Measurements from ENCODE around the gene MYL4.
A peak's percentile ranks its signal among the peaks of the same experiment; 100 is the strongest.
"Not testable (repeated sequence)": the region's sequence is repeated elsewhere in the genome, so short reads cannot be mapped to it uniquely, and the experiment has no call there.

Gene MYL4

GRCh38 chr17:47221154-47221553, 12.0 kb downstream of the MYL4 start:
- no peak for DNase-seq (ENCODE audit: low read depth)

- no peak for DNase-seq (ENCODE audit: low read depth)
These were observed 12.9 kb downstream of the MYL4 start for GRCh38 chr17:47222047-47222446.

DNA sequence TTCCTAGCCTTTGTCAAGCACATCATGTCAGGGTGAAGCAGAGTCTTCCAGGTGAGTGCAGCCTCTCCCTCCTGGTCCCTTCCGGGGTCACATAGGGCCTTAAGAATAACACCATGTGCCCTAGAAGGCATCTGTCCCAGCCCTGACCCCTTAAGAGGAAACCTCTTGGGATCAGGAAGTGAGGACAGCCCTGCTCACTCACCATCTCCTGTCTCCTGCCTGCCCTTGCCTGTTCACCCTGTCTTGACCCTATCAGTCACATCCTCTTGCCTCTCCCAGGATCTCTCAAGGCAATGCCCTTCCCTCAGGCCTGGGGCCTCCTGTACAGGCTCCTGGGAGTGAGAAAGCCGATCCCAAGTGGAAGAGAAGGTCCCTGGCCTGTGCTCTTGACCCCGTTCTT, 13.9 kb downstream of the MYL4 start:
- no peak for DNase-seq (ENCODE audit: low read depth)

GRCh38 chr17:47223460-47223859, 14.3 kb downstream of the MYL4 start:
- no peak for DNase-seq (ENCODE audit: low read depth)

DNA sequence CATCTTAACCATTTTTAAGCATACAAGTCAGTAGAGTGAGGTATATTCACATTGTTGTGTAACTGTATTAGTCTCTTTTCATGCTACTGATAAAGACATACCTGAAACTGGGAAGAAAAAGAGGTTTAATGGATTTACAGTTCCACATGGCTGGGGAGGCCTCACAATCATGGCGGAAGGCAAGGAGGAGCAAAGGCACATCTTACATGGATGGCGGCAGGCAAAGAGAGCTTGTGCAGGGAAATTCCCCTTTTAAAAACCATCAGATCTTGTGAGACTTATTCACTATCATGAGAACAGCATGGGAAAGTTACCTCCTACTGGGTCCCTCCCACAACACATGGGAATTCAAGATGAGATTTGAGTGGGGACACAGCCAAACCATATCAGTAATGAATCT, 14.9 kb downstream of the MYL4 start:
- not testable (repeated sequence) for DNase-seq (ENCODE audit: low read depth)

DNA sequence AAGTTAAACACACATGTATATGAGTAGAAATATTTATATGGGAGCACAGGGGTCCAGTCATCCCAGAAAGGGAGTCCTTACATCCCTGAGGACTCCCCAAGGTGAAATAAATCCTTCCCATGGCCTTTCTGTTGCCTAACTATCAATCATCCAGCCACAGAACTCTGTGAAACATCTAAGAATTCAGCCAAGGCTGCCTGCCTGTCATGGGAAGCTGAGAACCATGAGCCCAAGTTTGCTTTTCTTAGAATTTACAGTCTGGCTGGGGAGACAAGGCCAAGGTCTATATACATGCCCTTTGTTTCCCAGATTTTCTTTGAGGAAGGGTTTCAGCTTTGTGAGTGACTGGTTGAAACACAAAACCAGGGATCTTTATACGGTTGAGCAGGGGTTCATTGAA, 15.8 kb downstream of the MYL4 start:
- DNase-seq (ENCODE audit: low read depth) = no peak

DNA sequence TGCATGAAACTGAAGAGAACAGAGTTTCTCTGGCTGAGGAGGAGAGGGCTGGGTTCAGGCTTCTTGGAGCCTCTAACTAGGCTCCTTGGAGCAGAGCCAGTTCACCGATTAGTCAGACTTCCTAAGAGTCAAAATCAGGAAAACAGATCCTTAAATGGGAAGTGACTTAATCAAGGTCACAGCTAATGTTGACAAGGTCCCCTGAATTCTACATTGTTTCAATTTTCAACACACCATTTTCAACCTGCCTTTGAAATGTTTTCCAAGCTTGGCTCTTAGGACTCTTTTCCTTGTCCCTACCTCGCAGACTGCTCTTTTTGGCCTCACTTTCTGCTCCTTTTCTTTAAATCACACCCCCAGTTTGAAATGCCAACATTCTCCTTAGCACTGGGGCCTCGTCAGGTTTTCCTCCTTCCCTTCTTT, 16.3 kb downstream of the MYL4 start:
- no peak for DNase-seq (ENCODE audit: low read depth)

- no peak for DNase-seq (ENCODE audit: low read depth)
These were observed 17.0 kb downstream of the MYL4 start for GRCh38 chr17:47225911-47226688.

GRCh38 chr17:47227862-47228261, 18.7 kb downstream of the MYL4 start:
- DNase-seq (ENCODE audit: low read depth) = no peak

DNA sequence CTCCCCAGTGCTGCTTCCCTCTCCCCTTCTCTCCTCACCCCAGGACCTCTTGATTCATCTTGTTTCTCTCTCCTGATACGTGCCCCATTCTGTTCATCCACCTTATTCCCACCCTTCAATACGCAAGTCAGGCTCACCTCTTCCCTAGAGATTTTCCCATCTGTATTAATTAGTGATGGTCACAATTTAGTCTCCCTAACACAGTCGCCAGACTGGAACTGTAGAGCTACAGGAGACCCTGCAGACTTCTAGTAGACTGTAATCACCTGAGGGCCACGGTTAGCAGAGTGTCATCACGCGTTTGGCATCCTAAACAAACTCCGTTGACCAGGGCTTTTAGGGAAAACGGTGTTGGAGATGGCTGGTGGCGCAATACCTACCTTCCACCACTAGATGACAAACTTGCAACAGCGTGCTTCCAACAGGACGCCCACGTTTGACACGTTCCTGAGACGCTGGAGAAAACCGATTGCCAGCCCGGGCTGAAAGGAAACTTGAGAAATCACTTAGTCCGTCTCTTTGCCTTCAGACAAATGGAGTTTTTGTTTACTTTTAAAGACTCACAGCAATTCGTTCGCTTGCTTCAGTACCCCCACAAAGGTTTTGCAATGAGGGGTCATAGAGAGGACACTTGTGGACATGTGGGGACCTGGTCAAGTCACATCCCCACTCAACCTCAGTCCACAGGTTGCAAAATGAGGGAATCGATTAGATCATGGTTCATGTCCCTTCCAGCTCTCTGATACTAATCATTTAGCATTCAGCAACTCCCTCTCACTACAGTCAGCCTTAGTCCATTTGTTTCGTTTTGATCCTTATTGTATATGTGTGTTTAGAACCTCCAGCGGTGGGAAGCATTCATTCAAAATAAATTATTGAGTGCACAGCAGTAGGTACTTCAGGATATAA, 20.6 kb downstream of the MYL4 start:
- peak; percentile 66 for DNase-seq (ENCODE audit: low read depth)

DNA sequence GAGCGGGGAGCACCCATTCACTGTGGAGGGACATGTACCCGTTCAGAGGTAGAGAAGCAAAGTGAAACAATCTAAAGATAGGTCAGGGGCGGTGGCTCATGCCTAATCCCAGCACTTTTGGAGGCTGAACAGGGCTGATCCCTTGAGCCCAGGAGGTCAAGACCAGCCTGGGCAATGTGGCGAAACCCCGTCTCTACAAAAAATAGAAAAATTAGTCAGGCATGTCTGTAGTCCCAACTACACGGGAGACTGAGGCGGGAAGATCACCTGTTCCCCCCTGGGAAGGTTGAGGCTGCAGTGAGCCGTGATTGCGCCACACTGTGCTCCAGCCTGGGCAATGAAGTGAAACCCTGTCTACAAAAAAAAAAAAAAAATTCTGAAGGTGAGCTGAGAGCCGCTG, 21.7 kb downstream of the MYL4 start:
- no peak for DNase-seq (ENCODE audit: low read depth)

DNA sequence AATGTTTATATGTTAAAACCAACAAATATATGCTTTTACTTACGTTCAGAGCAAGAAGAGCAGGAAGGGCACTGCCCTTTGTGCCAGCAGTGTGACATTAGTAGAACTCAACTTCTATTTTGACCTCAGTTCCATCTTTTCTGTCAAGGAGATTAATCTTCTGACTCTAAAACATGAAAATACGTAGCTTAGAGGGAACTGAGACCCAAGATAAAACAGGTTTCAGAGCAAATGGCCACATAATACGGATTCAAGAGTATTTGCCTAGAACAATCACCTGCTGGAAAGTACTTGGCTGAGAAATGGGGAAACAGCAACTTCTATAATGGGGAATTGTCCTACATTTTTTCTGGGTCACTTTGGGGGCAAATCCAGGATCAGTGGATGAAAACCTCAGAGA, 22.2 kb downstream of the MYL4 start:
- no peak for DNase-seq (ENCODE audit: low read depth)

GRCh38 chr17:47231866-47232265, 22.7 kb downstream of the MYL4 start:
- no peak for DNase-seq (ENCODE audit: low read depth)

GRCh38 chr17:47232465-47232864, 23.3 kb downstream of the MYL4 start:
- no peak for DNase-seq (ENCODE audit: low read depth)

GRCh38 chr17:47235506-47235905, 26.4 kb downstream of the MYL4 start:
- no peak for DNase-seq (ENCODE audit: low read depth)

DNA sequence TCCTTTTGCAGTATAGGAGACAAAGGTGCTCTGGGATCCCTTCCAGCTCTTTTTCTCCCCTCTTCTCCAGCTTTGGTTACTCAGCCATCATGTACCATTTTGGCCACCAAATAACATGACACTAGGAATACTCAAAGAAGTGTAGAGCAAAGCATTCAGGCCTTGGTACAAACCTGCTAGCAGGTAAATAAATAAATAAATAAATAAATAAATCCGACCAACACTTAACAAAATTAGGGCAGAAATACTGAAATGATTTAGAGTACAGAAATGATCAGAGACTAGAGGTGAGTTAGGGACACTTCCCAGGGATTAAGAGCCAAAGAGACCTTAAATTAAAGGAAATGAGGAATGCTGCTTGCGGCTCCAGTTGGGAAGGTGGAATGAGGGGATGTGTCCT, 26.8 kb downstream of the MYL4 start:
- no peak for DNase-seq (ENCODE audit: low read depth)

DNA sequence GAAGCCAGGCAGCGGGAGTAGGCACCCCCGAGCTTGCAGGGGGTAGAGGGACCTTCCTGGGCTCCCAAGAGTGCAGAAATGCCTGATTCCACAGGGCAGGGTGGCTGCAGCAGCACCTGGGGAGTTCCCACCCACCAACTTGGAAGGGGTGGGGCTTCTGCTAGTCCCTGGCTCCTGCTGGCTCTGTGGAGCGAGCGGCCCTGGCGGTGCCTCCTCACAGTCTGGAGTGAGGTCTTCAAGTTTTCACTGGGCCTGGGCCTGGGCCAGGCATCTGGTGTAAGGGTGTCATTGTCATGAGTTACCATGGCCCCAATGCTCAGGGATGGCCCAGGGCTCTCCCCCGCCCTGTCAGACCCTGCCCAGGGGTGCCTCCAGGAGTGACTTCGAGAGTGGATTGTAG, 28.7 kb downstream of the MYL4 start:
- DNase-seq (ENCODE audit: low read depth) = no peak

- no peak for DNase-seq (ENCODE audit: low read depth)
These were observed 29.3 kb downstream of the MYL4 start for GRCh38 chr17:47238321-47239010.

DNA sequence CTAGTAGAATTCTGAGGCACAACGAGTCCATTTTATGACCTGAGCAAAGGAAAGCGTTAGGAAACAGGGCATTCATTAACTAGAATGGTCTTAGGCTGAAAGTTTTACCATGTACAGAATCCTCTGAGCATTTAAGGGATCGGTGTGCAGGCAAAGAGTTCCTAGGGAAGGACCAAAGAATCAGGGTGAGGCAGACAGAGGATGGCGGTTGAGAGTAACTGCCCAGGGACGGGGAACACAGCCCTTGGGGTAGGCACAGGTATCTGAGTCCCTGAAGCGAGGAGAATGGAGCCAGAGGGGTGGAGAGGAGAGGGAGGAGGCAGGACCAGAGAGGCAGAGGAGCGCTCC, 30.4 kb downstream of the MYL4 start:
- no peak for DNase-seq (ENCODE audit: low read depth)

DNA sequence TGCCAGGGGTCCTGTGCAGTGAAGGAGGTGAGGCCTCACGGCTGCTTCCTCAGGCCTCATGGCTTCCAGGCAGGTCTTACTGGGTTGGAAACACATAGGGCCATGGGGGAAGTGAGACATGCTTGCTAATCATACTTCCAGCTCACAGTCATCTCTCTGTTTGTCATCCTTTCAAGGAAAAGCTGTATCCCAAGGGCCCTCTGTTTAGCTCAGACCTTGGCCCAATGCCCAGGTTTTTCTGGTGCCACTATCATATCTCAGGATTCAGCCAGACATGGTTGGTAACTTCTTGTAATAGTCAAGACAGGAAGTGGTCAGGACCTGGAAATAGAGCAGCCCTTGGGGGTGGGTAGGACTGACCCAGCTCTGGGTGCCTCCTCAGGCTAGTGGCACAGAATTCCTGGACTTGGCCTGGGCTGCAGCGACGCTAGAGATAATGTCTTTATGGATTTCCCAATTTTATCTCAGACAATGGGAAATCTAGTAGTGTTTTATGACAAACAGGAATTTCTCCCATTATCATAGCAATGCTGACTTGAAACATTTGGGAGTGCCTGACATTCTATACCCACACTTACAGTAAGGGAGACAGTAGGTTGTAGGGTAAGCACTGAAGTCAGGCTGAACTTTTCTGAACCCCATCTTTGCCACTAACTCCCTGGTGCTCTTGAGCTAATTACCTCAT, 31.0 kb downstream of the MYL4 start:
- DNase-seq (ENCODE audit: low read depth) = no peak

- no peak for DNase-seq (ENCODE audit: low read depth)
These were observed 31.7 kb downstream of the MYL4 start for GRCh38 chr17:47240806-47241205.

DNA sequence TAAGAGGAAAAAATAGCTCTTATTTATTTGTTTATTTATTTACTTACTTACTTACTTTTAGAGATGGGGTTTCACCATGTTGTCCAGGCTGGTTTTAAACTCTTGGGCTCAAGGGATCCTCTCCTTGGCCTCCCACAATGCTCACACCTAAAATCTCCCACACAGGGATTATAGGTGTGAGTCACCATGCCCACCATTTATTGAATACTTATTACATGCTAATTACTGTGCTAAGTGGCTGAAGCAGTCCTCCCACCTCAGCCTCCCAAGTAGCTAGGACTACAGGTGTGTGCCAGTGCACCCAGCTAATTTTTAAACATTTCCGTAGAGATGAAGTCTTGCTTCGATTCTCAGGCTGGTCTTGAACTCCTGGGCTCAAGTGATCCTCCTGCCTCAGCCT, 33.5 kb downstream of the MYL4 start:
- no peak for DNase-seq (ENCODE audit: low read depth)

Measured in activated T-cell treated with anti-CD3 and anti-CD28 coated beads for 48 hours (primary cell).